CD4-positive, alpha-beta T cell (primary cell): ENCODE measurements around the gene TMEM191C. TPM values are rescaled to one million over a fixed set of nuclear protein-coding genes. Genes with fewer than 3 reads are reported as not detected.
"Not testable (repeated sequence)": the region's sequence is repeated elsewhere in the genome, so short reads cannot be mapped to it uniquely, and the experiment has no call there.

Experiments used
- ATAC-seq: fragments of 200-7000 bp; cut with Tn5 transposase; one replicate; pipeline ENCODE4 v1.10.0; 2022; ENCODE audit warnings: mild to moderate bottlenecking; ENCODE audit not compliant: poor library complexity
- CTCF ChIA-PET: fragments of 350-600 bp; sonication (Branson Sonifier 250); formaldehyde crosslinking; loops from one replicate; lab custom pipeline; 2021; ENCODE audit warnings: antibody characterized with exemption, inconsistent platforms; lab: Charles Lee
- POLR2A ChIA-PET: fragments of 350-600 bp; sonication (Branson Sonifier 250); formaldehyde crosslinking; loops from one replicate; lab custom pipeline; 2021; ENCODE audit warnings: antibody characterized with exemption, inconsistent platforms; lab: Charles Lee
- DNase-seq, 14 experiments: peaks; one replicate each; pipeline ENCODE4 v3.0.0-alpha.2; 2013 to 2020; ENCODE audit warnings: mixed read lengths in 2 of 14
- H3K27ac ChIP-seq, 2 donors: one replicate each; pipeline versions ENCODE4 v1.5.1 to v1.7.0; 2013; ENCODE audit warnings: low read length in 2 of 2, low read depth in 1 of 2, mild to moderate bottlenecking in 1 of 2
- H3K27me3 ChIP-seq, 2 experiments: 1 replicate in 1 of 2; 2 replicates in 1 of 2; pipeline versions ENCODE4 v1.6.1 to v1.7.0; 2013; ENCODE audit warnings: low read length in 2 of 2, control low read depth in 1 of 2, mild to moderate bottlenecking in 1 of 2, moderate library complexity in 1 of 2; ENCODE audit not compliant: insufficient read depth in 2 of 2, control insufficient read depth in 1 of 2
- H3K36me3 ChIP-seq: one replicate; pipeline ENCODE4 v1.6.1; 2013; ENCODE audit warnings: low read length, control low read depth; ENCODE audit not compliant: insufficient read depth
- H3K4me1 ChIP-seq: one replicate; pipeline ENCODE4 v1.6.1; 2013; ENCODE audit warnings: low read length, control low read depth; ENCODE audit not compliant: insufficient read depth
- H3K4me3 ChIP-seq: one replicate; pipeline ENCODE4 v1.5.1; 2013; ENCODE audit warnings: mild to moderate bottlenecking, low read length, moderate library complexity
- H3K9me3 ChIP-seq, 2 experiments: 1 replicate in 1 of 2; 2 replicates in 1 of 2; pipeline versions ENCODE4 v1.6.1 to v1.7.0; 2013; ENCODE audit warnings: low read length in 2 of 2, mild to moderate bottlenecking in 2 of 2, control low read depth in 1 of 2, moderate library complexity in 1 of 2; ENCODE audit not compliant: control insufficient read depth in 1 of 2, insufficient read depth in 1 of 2
- H3K27ac Mint-ChIP-seq: one replicate; pipeline ENCODE4 v1.8.0; 2020; ENCODE audit warnings: mixed read lengths
- H3K27me3 Mint-ChIP-seq: one replicate; pipeline ENCODE4 v1.8.0; 2021; ENCODE audit warnings: mixed read lengths
- H3K36me3 Mint-ChIP-seq: one replicate; pipeline ENCODE4 v1.8.0; 2021; ENCODE audit warnings: low read depth, mixed read lengths
- H3K4me1 Mint-ChIP-seq: one replicate; pipeline ENCODE4 v1.8.0; 2021; ENCODE audit warnings: low read depth, mixed read lengths
- H3K4me3 Mint-ChIP-seq: one replicate; pipeline ENCODE4 v1.8.0; 2020; ENCODE audit warnings: mild to moderate bottlenecking, mixed read lengths
- H3K9me3 Mint-ChIP-seq: one replicate; pipeline ENCODE4 v1.8.0; 2020; ENCODE audit warnings: mixed read lengths
- intact Hi-C, 2 experiments: fragments of 100-400 bp; cut with DNase I in 1 of 2; cut with micrococcal nuclease in 1 of 2; formaldehyde crosslinking; loops; one replicate each; pipeline versions ENCODE4 v1.15.1 to v1.9.0; 2023 to 2025; cut with DNase I, micrococcal nuclease
- total RNA-seq, 174 experiments: library from RNA in 2 of 174; stranded (reverse) in 2 of 174; gene quantifications; one replicate each; pipeline ENCODE4 v1.2.3 and lab custom pipeline; 2021 to 2026

Gene TMEM191C
- total RNA-seq, 2 experiments from 2014 or later = 3.9 to 4.3 TPM

- intact Hi-C loops, H3K36me3 Mint-ChIP-seq, H3K4me1 ChIP-seq, H3K36me3 ChIP-seq, H3K9me3 Mint-ChIP-seq, H3K4me3 Mint-ChIP-seq, CTCF ChIA-PET, H3K27me3 Mint-ChIP-seq, H3K27ac ChIP-seq, POLR2A ChIA-PET, H3K4me1 Mint-ChIP-seq, H3K27ac Mint-ChIP-seq, DNase-seq, H3K27me3 ChIP-seq, H3K9me3 ChIP-seq, H3K4me3 ChIP-seq: not testable (repeated sequence)
- peak; percentile 89 for ATAC-seq
Observed at GRCh38 chr22:21514117-21514516, 46.9 kb downstream of the TMEM191C start.

GRCh38 chr22:21515234-21515633 lies 48.0 kb downstream of the TMEM191C start:
- H3K27me3 ChIP-seq, H3K27me3 Mint-ChIP-seq, ATAC-seq, H3K4me1 Mint-ChIP-seq, H3K4me3 ChIP-seq, H3K27ac Mint-ChIP-seq, H3K9me3 ChIP-seq, DNase-seq, H3K4me1 ChIP-seq, H3K36me3 Mint-ChIP-seq, H3K4me3 Mint-ChIP-seq, H3K9me3 Mint-ChIP-seq, H3K36me3 ChIP-seq, POLR2A ChIA-PET, CTCF ChIA-PET, H3K27ac ChIP-seq, intact Hi-C loops: not testable (repeated sequence)

GRCh38 chr22:21516522-21516921 lies 49.3 kb downstream of the TMEM191C start:
- H3K36me3 ChIP-seq, ATAC-seq, H3K27ac Mint-ChIP-seq, H3K27me3 Mint-ChIP-seq, H3K4me3 Mint-ChIP-seq, H3K4me3 ChIP-seq, H3K27ac ChIP-seq, DNase-seq, H3K4me1 ChIP-seq, POLR2A ChIA-PET, H3K27me3 ChIP-seq, H3K4me1 Mint-ChIP-seq, intact Hi-C loops, CTCF ChIA-PET, H3K36me3 Mint-ChIP-seq, H3K9me3 Mint-ChIP-seq, H3K9me3 ChIP-seq: not testable (repeated sequence)

GRCh38 chr22:21516970-21517764 lies 50.0 kb downstream of the TMEM191C start:
- H3K4me3 ChIP-seq, H3K27me3 Mint-ChIP-seq, H3K27me3 ChIP-seq, CTCF ChIA-PET, H3K4me1 Mint-ChIP-seq, POLR2A ChIA-PET, intact Hi-C loops, H3K27ac ChIP-seq, H3K36me3 Mint-ChIP-seq, H3K9me3 ChIP-seq, H3K27ac Mint-ChIP-seq, H3K4me3 Mint-ChIP-seq, H3K36me3 ChIP-seq, H3K9me3 Mint-ChIP-seq, H3K4me1 ChIP-seq: not testable (repeated sequence)
- DNase-seq (peak in 3 of 14 experiments; percentile 52 to 57 (median 56)), ATAC-seq (peak; percentile 67)

Other genes starting within 250 kb of the TMEM191C start
- under 1 TPM; 0.11 to 0.36 TPM for gene RIMBP3B, start 83.6 kb upstream of the TMEM191C start, total RNA-seq
- gene HIC2, start 50.0 kb upstream of the TMEM191C start, total RNA-seq = 10 to 100 TPM in 1 of 2 experiments, 1 to 10 TPM in 1; 10.0 TPM
- under 1 TPM in 1 of 2 experiments, not detected in 1; 0.14 TPM for gene RIMBP3C, start 84.1 kb downstream of the TMEM191C start, total RNA-seq
- 10 to 100 TPM; 18.7 TPM for gene UBE2L3, start 100.3 kb downstream of the TMEM191C start, total RNA-seq
- 10 to 100 TPM; 23.9 to 25.2 TPM for gene YDJC, start 162.6 kb downstream of the TMEM191C start, total RNA-seq
- under 1 TPM; 0.14 to 0.20 TPM for gene CCDC116, start 165.4 kb downstream of the TMEM191C start, total RNA-seq
- gene SDF2L1, start 174.9 kb downstream of the TMEM191C start, total RNA-seq = 10 to 100 TPM; 20.0 to 21.2 TPM
- 10 to 100 TPM; 43.8 to 46.2 TPM for gene PPIL2, start 198.6 kb downstream of the TMEM191C start, total RNA-seq